ENCODE measurements around the gene FAHD2B.
"Not testable (repeated sequence)": the region's sequence is repeated elsewhere in the genome, so short reads cannot be mapped to it uniquely, and the experiment has no call there.

FAHD2B gene

DNA sequence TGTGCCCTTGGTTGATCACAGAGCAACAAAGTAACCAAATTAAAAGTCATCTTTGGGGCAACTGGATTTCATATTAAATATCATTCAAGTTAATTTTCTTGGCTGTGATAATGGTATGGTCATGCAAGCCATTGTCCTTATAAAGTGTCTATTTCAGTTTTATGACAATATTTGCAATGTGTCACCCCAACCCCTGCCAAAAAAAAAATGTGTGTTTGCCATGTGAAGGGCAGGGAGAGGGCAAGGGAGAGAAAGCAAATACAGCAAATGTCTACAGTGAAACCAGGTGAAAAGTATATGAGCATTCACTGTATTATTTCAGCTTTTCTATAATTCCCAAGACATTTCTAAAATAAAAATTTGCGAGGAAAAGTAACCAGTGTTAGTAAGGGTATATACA, 6.0 kb downstream of the FAHD2B start:
- H3K4me3 Mint-ChIP-seq: not testable (repeated sequence)

DNA sequence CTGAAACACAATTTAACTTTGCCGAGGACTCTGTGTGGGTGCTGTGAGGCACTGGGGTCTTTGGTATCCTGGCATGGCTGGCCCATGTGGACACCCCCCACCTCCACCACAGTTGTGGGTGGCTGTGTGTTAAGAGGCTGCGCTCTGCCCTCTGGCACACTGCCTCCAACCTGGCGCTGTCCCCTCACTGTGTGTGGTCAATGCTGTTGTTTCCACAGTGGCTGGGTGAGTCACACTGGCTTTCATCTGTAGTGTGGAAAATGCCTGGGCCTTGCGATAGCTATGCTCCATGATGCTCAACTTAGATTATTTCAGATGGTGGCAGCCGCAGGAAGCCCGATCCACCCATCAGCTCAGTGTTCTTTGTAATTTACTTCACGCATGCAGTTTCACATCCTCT, 9.6 kb downstream of the FAHD2B start:
- H3K4me1 Mint-ChIP-seq (ENCODE audit: low read depth); H3K36me3 Mint-ChIP-seq (ENCODE audit: low read depth); H3K4me3 Mint-ChIP-seq; H3K9me3 Mint-ChIP-seq; intact Hi-C loops (cut with micrococcal nuclease); H3K27ac Mint-ChIP-seq; H3K27me3 Mint-ChIP-seq: not testable (repeated sequence)

More for the DNA sequence above, 6.0 kb downstream of the FAHD2B start:
- H3K27me3 Mint-ChIP-seq; H3K36me3 Mint-ChIP-seq (ENCODE audit: low read depth); H3K9me3 Mint-ChIP-seq; H3K4me1 Mint-ChIP-seq (ENCODE audit: low read depth); intact Hi-C loops (cut with micrococcal nuclease); H3K27ac Mint-ChIP-seq: not testable (repeated sequence)

DNA sequence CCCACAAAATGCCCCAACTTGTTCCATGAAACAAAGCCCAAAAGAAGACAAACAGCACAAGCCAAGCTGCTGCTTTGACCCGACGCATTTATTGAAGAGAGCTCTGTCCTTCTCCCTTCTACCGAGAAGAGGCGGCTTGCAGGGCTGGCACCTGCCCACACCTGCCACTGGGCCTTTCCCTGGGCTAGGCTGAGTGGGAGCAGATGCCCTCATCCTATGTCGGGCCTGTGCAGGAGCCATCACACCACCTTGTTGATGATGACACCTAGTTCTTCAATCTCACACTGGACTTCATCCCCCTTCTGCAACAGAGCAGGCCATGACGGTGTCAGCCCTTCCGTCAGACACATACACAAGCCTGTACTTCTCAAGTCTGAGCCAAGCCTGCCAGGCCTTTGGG, 11.2 kb downstream of the FAHD2B start:
- H3K9me3 Mint-ChIP-seq; H3K36me3 Mint-ChIP-seq (ENCODE audit: low read depth); H3K27me3 Mint-ChIP-seq; intact Hi-C loops (cut with micrococcal nuclease); H3K27ac Mint-ChIP-seq; H3K4me3 Mint-ChIP-seq; H3K4me1 Mint-ChIP-seq (ENCODE audit: low read depth): not testable (repeated sequence)

DNA sequence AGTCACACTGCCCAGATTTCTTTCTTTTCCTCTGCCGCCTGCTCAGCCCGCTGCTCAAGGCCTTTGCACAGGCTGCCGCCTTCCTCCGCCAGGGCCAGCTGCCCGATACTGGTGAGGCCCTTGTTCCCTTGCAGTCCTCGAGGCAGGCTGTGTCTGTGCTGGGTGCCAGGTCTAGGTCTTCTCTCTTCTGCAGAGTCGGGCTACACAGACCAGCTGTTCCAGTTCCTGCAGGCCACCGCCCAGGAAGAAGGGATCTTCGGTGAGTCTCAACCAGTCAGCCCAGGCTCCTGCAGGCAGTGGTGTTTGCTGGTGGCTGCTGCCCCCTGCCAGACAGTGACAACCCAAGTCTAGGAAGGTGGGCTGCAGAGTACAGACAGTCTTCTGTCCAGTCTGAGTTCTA, 12.5 kb downstream of the FAHD2B start:
- H3K4me1 Mint-ChIP-seq (ENCODE audit: low read depth); H3K4me3 Mint-ChIP-seq; H3K9me3 Mint-ChIP-seq; H3K36me3 Mint-ChIP-seq (ENCODE audit: low read depth); H3K27ac Mint-ChIP-seq; H3K27me3 Mint-ChIP-seq; intact Hi-C loops (cut with micrococcal nuclease): not testable (repeated sequence)

DNA sequence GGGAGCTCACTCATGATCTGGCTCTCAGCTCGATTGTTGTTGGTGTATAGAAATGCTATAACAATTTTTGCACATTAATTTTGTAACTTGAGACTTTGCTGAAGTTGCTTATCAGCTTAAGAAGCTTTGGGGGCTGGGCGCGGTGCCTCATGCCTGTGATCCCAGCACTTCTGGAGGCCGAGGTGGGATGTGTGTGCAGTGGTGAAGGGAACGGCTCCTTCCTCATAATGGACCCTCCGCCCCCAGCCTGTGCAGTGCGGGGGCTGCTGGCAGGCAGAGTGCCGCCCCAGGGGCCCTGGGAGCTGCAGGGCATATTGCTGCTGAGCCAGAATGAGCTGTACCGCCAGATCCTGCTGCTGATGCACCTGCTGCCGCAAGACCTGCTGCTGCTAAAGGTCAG, 13.8 kb downstream of the FAHD2B start:
- H3K27ac Mint-ChIP-seq; H3K4me1 Mint-ChIP-seq (ENCODE audit: low read depth); H3K4me3 Mint-ChIP-seq; H3K27me3 Mint-ChIP-seq; intact Hi-C loops (cut with micrococcal nuclease); H3K9me3 Mint-ChIP-seq; H3K36me3 Mint-ChIP-seq (ENCODE audit: low read depth): not testable (repeated sequence)

DNA sequence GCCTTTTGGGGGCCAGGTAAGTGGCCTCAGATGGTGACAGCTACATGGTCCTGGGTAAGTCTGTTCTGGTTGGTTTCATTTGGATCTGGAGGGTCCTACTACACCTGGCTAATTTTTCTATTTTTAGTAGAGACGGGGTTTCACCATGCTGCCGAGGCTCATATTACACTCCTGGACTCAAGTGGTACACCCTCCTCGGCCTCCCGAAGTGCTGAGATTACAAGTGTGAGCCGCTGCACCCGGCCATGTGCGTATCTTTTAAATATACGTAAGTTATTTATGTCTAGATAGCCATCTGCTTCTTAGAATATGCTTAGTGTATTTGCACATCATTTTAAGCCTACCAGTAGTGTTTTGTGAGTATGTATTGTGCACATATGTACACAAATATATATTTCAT, 17.5 kb downstream of the FAHD2B start:
- H3K27me3 Mint-ChIP-seq; H3K9me3 Mint-ChIP-seq; intact Hi-C loops (cut with micrococcal nuclease); H3K36me3 Mint-ChIP-seq (ENCODE audit: low read depth); H3K27ac Mint-ChIP-seq; H3K4me3 Mint-ChIP-seq; H3K4me1 Mint-ChIP-seq (ENCODE audit: low read depth): not testable (repeated sequence)

DNA sequence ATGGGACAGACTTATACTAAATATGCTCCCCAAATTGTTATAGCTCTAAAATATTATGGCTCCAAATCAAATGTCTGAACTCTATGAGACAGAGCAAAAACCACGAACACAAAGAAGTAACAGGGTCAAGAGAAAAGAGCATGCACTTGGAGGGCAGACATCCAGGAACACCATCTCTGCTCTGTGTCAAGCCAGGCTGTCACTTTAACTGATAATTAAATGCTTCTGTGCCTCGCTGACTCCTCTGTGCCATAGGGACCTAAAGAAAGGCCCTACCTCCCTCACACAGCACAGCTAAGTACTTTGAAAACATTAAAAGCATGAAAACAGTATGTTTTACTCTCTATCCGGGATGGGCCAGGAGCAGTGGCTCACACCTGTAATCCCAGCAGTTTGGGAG, 23.8 kb downstream of the FAHD2B start:
- H3K4me3 Mint-ChIP-seq; H3K4me1 Mint-ChIP-seq (ENCODE audit: low read depth); H3K27me3 Mint-ChIP-seq; intact Hi-C loops (cut with micrococcal nuclease); H3K27ac Mint-ChIP-seq; H3K36me3 Mint-ChIP-seq (ENCODE audit: low read depth); H3K9me3 Mint-ChIP-seq: not testable (repeated sequence)

DNA sequence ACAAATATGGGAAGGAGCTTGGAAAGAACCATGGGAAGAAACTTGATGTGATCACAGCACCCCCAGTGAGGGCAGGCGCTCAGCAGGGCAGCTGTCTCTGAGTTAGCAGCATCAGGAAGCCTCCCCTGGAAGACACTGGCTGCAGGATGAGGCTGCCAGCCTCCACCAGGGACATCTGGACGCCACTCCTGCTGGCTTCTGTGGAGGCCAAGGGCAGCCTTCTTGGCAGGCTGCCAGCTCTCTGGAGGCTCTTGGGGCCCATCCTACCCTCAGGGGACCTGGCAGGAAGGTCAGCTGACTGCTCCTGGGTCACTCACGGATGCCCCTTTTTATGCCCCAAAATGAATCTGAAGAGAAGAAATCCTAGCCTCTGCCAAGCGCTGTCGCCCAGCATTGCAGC, 26.0 kb downstream of the FAHD2B start:
- H3K36me3 Mint-ChIP-seq (ENCODE audit: low read depth); H3K9me3 Mint-ChIP-seq; H3K4me3 Mint-ChIP-seq; H3K27ac Mint-ChIP-seq; H3K4me1 Mint-ChIP-seq (ENCODE audit: low read depth); intact Hi-C loops (cut with micrococcal nuclease); H3K27me3 Mint-ChIP-seq: not testable (repeated sequence)

DNA sequence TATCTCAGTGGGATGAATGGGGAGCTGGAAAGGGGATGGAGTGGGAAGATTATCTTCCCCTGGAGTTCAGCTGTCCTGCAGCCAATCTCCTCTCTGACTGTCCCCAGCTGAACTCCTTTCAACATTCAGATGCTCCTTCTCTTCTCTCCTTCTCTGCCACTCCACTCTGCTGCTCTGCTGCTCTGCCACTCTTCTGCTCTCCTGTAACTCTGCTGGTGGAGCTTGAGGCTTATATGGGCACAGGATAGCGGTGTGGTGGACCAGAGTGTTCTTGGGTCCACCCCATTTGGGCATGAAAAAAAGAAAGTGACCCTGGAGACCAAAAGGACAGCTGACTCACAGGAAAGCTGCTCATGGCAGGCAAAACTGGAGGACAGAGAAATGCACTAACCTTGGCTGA, 26.6 kb downstream of the FAHD2B start:
- no peaks in the 10 kb centered on the region for H3K36me3 Mint-ChIP-seq (ENCODE audit: low read depth)
- no peak overlapping the region for H3K4me3 Mint-ChIP-seq
- H3K4me1 Mint-ChIP-seq (ENCODE audit: low read depth): no peaks in the 10 kb centered on the region
- H3K9me3 Mint-ChIP-seq: no peaks in the 10 kb centered on the region
- peaks cover 2% of the 10 kb centered on the region for H3K27me3 Mint-ChIP-seq
- H3K27ac Mint-ChIP-seq: no peak overlapping the region
- intact Hi-C loops (cut with micrococcal nuclease): no loop called here

DNA sequence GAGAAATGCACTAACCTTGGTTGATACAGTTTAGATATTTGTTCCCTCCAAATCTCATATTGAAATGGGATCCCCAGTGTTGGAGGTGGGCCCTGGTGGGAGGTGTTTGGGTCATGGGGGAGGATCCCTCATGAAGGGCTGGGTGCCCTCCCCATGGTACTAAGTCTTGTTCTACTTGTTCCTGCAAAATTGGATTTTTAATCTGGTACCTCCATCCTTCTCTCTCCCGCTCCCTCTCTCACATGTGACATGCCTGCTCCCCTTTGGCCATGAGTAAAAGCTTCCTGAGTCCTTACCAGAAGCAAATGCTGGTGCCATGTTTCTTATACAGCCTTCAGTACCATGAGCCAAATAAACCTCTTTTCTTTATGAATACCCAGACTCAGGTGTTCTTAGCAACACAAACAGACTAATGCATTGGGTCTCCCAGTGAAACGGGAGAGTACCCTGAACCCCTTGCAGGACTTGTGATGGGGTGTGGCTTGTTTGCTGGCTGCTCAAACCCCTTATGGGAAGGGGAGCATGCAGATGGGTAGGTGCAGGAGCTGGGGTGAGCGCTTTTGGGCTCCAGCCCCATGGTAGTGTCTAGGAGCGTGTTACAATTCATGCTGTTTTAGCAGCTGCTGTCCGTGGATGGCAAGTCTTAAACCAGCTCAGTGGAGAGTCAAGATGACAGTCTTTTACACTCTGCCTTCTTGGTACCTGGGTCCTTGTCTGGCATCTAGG, 27.2 kb downstream of the FAHD2B start:
- Mint-ChIP-seq H3K4me1 (ENCODE audit: low read depth) (no peaks in the 10 kb centered on the region), H3K4me3 (no peak overlapping the region), H3K9me3 (no peaks in the 10 kb centered on the region), H3K27me3 (peaks cover 3% of the 10 kb centered on the region), H3K36me3 (ENCODE audit: low read depth) (no peaks in the 10 kb centered on the region), H3K27ac (no peak overlapping the region)
- intact Hi-C loops (cut with micrococcal nuclease): no loop called here

DNA sequence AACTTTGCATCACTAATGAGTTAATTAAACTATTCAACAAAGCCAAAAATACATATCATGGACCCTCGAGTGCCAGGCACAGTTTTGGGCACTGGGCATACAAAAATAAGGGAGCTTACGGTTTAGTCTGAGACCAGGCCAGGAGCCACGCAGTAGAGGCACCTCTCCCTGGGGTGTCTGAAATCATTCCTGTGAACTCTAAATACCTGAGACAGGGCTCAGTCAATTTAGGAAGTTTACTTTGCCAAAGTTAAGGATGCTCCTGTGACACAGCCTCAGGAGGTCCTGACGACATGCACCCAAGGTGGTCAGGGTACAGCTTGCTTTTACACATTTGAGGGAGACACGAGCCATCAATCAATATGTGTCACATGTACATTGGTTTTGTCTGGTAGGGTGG, 28.7 kb downstream of the FAHD2B start:
- H3K4me3 Mint-ChIP-seq; intact Hi-C loops (cut with micrococcal nuclease); H3K27ac Mint-ChIP-seq; H3K4me1 Mint-ChIP-seq (ENCODE audit: low read depth); H3K9me3 Mint-ChIP-seq; H3K36me3 Mint-ChIP-seq (ENCODE audit: low read depth); H3K27me3 Mint-ChIP-seq: not testable (repeated sequence)

DNA sequence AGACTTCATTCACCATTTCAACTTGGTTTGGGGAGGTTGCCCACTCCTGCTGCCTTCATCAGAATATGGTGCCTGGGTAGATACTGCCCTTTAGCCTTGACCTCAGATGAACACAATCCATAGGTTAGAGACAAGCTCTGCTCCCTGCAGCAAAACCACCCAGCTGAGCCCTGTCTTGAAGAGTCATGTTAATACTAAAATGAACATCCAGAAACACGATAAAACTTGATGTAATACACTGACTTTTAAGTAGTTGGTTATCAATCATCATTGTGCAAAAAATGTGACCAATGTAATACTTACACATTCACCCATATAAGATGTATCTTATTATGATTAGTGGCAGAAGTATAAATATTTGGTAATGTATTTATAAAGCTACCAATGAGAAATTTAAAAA, 32.7 kb downstream of the FAHD2B start:
- H3K27me3 Mint-ChIP-seq; H3K4me3 Mint-ChIP-seq; H3K36me3 Mint-ChIP-seq (ENCODE audit: low read depth); H3K9me3 Mint-ChIP-seq; intact Hi-C loops (cut with micrococcal nuclease); H3K4me1 Mint-ChIP-seq (ENCODE audit: low read depth); H3K27ac Mint-ChIP-seq: not testable (repeated sequence)

DNA sequence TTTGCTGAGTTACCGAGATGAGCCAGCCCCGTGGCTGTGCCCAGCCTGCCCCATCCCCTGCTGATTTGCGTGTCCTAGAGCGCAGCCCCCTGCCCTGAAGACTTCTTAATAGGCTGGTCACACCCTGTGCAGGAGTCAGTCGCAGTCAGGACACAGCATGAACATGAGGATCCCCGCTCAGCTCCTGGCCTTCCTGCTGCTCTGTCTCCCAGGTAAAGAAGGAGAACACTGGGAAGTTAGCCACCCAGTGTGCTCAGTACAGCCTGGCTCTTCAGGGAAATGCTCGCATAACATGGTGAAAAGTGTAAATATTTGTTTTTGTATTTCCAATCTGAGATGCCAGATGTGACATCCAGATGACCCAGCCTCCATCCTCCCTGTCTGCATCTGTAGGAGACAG, 34.9 kb downstream of the FAHD2B start:
- H3K27me3 Mint-ChIP-seq; H3K4me1 Mint-ChIP-seq (ENCODE audit: low read depth); H3K9me3 Mint-ChIP-seq; H3K36me3 Mint-ChIP-seq (ENCODE audit: low read depth); H3K27ac Mint-ChIP-seq; intact Hi-C loops (cut with micrococcal nuclease); H3K4me3 Mint-ChIP-seq: not testable (repeated sequence)

DNA sequence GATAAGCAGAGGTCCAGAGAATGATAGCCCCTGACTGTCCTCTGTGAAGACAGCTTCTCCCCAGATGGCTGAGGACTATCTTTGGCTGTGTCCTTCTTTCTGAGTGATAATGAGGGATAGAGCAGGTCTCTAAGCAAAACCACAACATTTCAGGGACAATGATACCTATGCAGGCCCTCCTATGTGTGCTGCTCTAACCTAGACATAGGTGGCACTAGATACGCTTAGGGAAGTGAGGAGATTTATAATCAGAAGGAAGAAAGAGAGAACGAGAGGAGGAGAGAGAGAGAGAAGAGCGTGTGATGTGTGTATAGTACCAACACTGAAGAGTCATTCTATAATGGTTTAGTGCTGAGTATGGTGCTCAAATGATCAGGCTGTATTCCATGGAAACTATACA, 38.5 kb downstream of the FAHD2B start:
- H3K36me3 Mint-ChIP-seq (ENCODE audit: low read depth); intact Hi-C loops (cut with micrococcal nuclease); H3K27me3 Mint-ChIP-seq; H3K4me3 Mint-ChIP-seq; H3K27ac Mint-ChIP-seq; H3K9me3 Mint-ChIP-seq; H3K4me1 Mint-ChIP-seq (ENCODE audit: low read depth): not testable (repeated sequence)

DNA sequence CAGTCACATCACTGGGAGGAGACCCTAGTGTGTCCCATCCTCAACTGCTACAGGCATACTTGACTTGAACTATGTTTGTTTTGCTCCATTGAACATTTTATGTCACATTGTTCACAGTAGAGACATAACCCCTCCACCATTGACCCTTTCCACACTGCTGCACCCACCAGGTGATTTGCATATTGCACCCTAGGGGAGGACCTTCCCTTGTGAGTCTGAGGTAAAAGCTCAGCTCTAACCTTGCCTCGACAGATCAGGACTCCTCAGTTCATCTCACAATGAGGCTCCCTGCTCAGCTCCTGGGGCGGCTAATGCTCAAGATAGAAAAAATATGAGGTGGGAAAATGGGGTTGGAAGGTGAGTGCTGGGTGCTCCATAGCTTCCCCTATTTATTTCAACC, 44.6 kb downstream of the FAHD2B start:
- not testable (repeated sequence) for H3K9me3 Mint-ChIP-seq

More for the DNA sequence above, 44.6 kb downstream of the FAHD2B start:
- H3K27me3 Mint-ChIP-seq; intact Hi-C loops (cut with micrococcal nuclease); H3K4me1 Mint-ChIP-seq (ENCODE audit: low read depth); H3K36me3 Mint-ChIP-seq (ENCODE audit: low read depth); H3K27ac Mint-ChIP-seq; H3K4me3 Mint-ChIP-seq: not testable (repeated sequence)
